ENCODE results near the gene CFAP47.
"Not testable (repeated sequence)": the region's sequence is repeated elsewhere in the genome, so short reads cannot be mapped to it uniquely, and the experiment has no call there.

The CFAP47 gene

GRCh38 chrX:35919536-35920309 is at the start of gene CFAP47:
Gene CFAP47 (plus strand): TSS chrX:35919734. CDS start chrX:35919800, 66 bp downstream.
- DNase-seq (ENCODE audit: low spot score): no peak
- TF ChIP-seq CTCF (IDR thresholded peaks at IDR 0.05): no peak
- Histone ChIP-seq H3K27ac (no peak within 1 kb of the TSS), H3K4me3 (peak within 1 kb of the TSS; percentile 60)

GRCh38 chrX:35880601-35881000 is 38.9 kb upstream of the CFAP47 start:
- TF ChIP-seq CTCF (IDR thresholded peaks at IDR 0.05): no peak
- DNase-seq (ENCODE audit: low spot score): no peak
- no peak overlapping the region for H3K27ac ChIP-seq
- H3K4me3 ChIP-seq: no peak overlapping the region

- no peak for DNase-seq (ENCODE audit: low spot score)
- no peak overlapping the region for H3K27ac ChIP-seq
- no peak for TF ChIP-seq CTCF (IDR thresholded peaks at IDR 0.05)
- no peak overlapping the region for H3K4me3 ChIP-seq
These were observed 33.4 kb upstream of the CFAP47 start for GRCh38 chrX:35886135-35886534.

- no peak overlapping the region for H3K27ac ChIP-seq
- DNase-seq (ENCODE audit: low spot score): no peak
- no peak overlapping the region for H3K4me3 ChIP-seq
- no peak for TF ChIP-seq CTCF (IDR thresholded peaks at IDR 0.05)
These were observed 28.8 kb upstream of the CFAP47 start for GRCh38 chrX:35890699-35891098.

- H3K27ac ChIP-seq; DNase-seq (ENCODE audit: low spot score); H3K4me3 ChIP-seq: not testable (repeated sequence)
These were observed 67.3 kb downstream of the CFAP47 start for GRCh38 chrX:35986816-35987215.

- TF ChIP-seq CTCF (IDR thresholded peaks at IDR 0.05): no peak
- H3K4me3 ChIP-seq: no peak overlapping the region
- no peak overlapping the region for H3K27ac ChIP-seq
- DNase-seq (ENCODE audit: low spot score): no peak
These were observed 87.7 kb downstream of the CFAP47 start for GRCh38 chrX:36007207-36007606.

GRCh38 chrX:36019125-36019524 is 99.6 kb downstream of the CFAP47 start:
- TF ChIP-seq CTCF (IDR thresholded peaks at IDR 0.05): no peak
- no peak for DNase-seq (ENCODE audit: low spot score)
- no peak overlapping the region for H3K4me3 ChIP-seq
- H3K27ac ChIP-seq: no peak overlapping the region
